ENCODE results near the gene SDF4.
"Not testable (repeated sequence)": the region's sequence is repeated elsewhere in the genome, so short reads cannot be mapped to it uniquely, and the experiment has no call there.

SDF4 gene

GRCh38 chr1:1178794-1179331 lies 52.9 kb downstream of the SDF4 start:
- DNase-seq (ENCODE audit: low read depth), result no peak

GRCh38 chr1:1177452-1178206 lies 54.2 kb downstream of the SDF4 start:
- DNase-seq (ENCODE audit: low read depth), result no peak

GRCh38 chr1:1176931-1177330 lies 54.9 kb downstream of the SDF4 start:
- no peak for DNase-seq (ENCODE audit: low read depth)

- not testable (repeated sequence) for DNase-seq (ENCODE audit: low read depth)
Measured at GRCh38 chr1:1176063-1176761, 55.6 kb downstream of the SDF4 start.

- DNase-seq (ENCODE audit: low read depth), result no peak
Measured at GRCh38 chr1:1175221-1176062, 56.4 kb downstream of the SDF4 start.

GRCh38 chr1:1173793-1174415 lies 57.9 kb downstream of the SDF4 start, which contains the start of gene TTLL10:
TSS of gene TTLL10 (plus strand) at chr1:1173880. CDS start at chr1:1179216, 5,336 bp downstream.
- no peak for DNase-seq (ENCODE audit: low read depth)

GRCh38 chr1:1173061-1173792 lies 58.6 kb downstream of the SDF4 start:
- DNase-seq (ENCODE audit: low read depth), result no peak

GRCh38 chr1:1171546-1172340 lies 60.1 kb downstream of the SDF4 start:
- DNase-seq (ENCODE audit: low read depth), result no peak

GRCh38 chr1:1171161-1171545 lies 60.6 kb downstream of the SDF4 start:
- no peak for DNase-seq (ENCODE audit: low read depth)

- no peak for DNase-seq (ENCODE audit: low read depth)
Measured at GRCh38 chr1:1170215-1171091, 61.3 kb downstream of the SDF4 start.

- DNase-seq (ENCODE audit: low read depth), result no peak
Measured at GRCh38 chr1:1169429-1170214, 62.2 kb downstream of the SDF4 start.

GRCh38 chr1:1168451-1169411 lies 63.1 kb downstream of the SDF4 start:
- no peak for DNase-seq (ENCODE audit: low read depth)

- DNase-seq (ENCODE audit: low read depth), result no peak
Measured at GRCh38 chr1:1167841-1168450, 63.9 kb downstream of the SDF4 start.

GRCh38 chr1:1167398-1167821 lies 64.4 kb downstream of the SDF4 start:
- DNase-seq (ENCODE audit: low read depth), result no peak
